Subcutaneous abdominal adipose tissue (tissue), 5 donors: ENCODE data around the gene TPBGL.

Source experiments
- H3K27ac ChIP-seq: one replicate; pipeline ENCODE4 v1.7.0; 2013; ENCODE audit warnings: low read depth, mild to moderate bottlenecking, inconsistent platforms, low read length, moderate library complexity
- H3K27me3 ChIP-seq, 5 donors: one replicate each; pipeline ENCODE4 v1.7.0; 2013; ENCODE audit warnings: low read length in 5 of 5, inconsistent platforms in 1 of 5; ENCODE audit not compliant: control insufficient read depth in 5 of 5, insufficient read depth in 4 of 5
- H3K36me3 ChIP-seq, 5 donors: one replicate each; pipeline ENCODE4 v1.7.0; 2013; ENCODE audit warnings: low read length in 5 of 5; ENCODE audit not compliant: control insufficient read depth in 5 of 5, insufficient read depth in 5 of 5
- H3K4me1 ChIP-seq, 5 donors: one replicate each; pipeline ENCODE4 v1.7.0; 2013; ENCODE audit warnings: low read length in 5 of 5, mild to moderate bottlenecking in 3 of 5, moderate library complexity in 1 of 5; ENCODE audit not compliant: control insufficient read depth in 5 of 5, insufficient read depth in 5 of 5
- H3K4me3 ChIP-seq, 5 donors: one replicate each; pipeline ENCODE4 v1.7.0; 2013; ENCODE audit warnings: low read length in 5 of 5, low read depth in 1 of 5
- H3K9ac ChIP-seq, 5 donors: one replicate each; pipeline ENCODE4 v1.7.0; 2013; ENCODE audit warnings: low read length in 5 of 5, mild to moderate bottlenecking in 4 of 5, moderate library complexity in 3 of 5
- H3K9me3 ChIP-seq, 5 donors: one replicate each; pipeline ENCODE4 v1.7.0; 2013; ENCODE audit warnings: low read length in 5 of 5; ENCODE audit not compliant: control insufficient read depth in 5 of 5
- donor health status: healthy.
- donor health status: healthy.
- donor health status: healthy.
- donor health status: healthy.
- donor health status: healthy.

Gene TPBGL

DNA sequence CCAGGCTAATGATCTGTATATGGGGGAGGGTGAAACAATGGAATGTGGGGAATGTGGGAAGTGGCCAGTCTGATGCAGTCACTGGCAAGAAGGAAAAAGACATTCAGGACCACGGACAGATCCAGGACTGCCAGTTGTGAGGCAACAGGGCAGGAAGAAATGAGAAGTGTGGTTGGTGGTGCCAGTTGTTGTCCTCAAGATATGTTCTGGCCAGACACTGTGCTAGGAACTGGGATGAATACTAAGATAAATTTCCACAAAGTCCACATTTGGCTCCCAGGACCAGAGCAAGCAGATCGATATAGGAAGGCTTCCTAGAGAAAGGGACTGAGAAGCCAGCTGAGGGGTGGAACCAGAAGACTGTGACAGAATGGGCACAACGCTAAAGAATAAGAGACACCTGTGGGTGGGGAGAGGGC lies 6.8 kb upstream of the TPBGL start:
- Histone ChIP-seq H3K27ac (no peak overlapping the region), H3K4me3 (no peak overlapping the region), H3K27me3 (peaks cover 0 to 19% (median 8%) of the 10 kb centered on the region in 5 donors), H3K36me3 (no peaks in the 10 kb centered on the region), H3K4me1 (no peaks in the 10 kb centered on the region), H3K9ac (no peak overlapping the region), H3K9me3 (no peaks in the 10 kb centered on the region)

DNA sequence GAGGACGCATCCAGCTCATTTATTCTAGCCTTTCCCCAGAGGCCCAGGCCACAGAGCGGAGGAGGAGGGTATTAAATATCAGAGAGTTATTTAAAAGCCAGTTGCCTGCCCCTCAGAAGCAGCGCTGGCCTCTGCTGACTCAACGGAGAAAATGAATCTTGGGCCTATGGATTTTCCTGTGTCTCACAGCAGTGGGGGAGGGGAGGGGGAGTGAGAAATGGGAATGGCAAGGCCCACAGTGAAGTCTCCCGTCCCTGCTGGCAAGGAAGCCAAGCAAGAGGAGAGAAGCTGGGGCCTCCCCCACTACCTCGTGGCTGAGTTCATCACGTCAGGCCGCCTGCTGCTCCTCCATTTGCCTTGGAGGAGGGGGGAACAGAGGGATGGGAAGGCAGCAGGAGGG lies 4.5 kb upstream of the TPBGL start:
- Histone ChIP-seq H3K27ac (no peak overlapping the region), H3K4me3 (no peak overlapping the region), H3K9ac (no peak overlapping the region), H3K36me3 (no peaks in the 10 kb centered on the region), H3K9me3 (no peaks in the 10 kb centered on the region), H3K4me1 (peaks cover 0 to 11% (median 7%) of the 10 kb centered on the region in 5 donors), H3K27me3 (peaks cover 10 to 37% (median 23%) of the 10 kb centered on the region in 5 donors)

GRCh38 chr11:75237050-75237449 lies 3.5 kb upstream of the TPBGL start:
- Histone ChIP-seq H3K9me3 (no peaks in the 10 kb centered on the region), H3K27me3 (peaks cover 10 to 35% (median 23%) of the 10 kb centered on the region in 5 donors), H3K9ac (no peak overlapping the region), H3K4me3 (no peak overlapping the region), H3K27ac (no peak overlapping the region), H3K4me1 (peaks cover 0 to 18% (median 9%) of the 10 kb centered on the region in 5 donors), H3K36me3 (no peaks in the 10 kb centered on the region)

DNA sequence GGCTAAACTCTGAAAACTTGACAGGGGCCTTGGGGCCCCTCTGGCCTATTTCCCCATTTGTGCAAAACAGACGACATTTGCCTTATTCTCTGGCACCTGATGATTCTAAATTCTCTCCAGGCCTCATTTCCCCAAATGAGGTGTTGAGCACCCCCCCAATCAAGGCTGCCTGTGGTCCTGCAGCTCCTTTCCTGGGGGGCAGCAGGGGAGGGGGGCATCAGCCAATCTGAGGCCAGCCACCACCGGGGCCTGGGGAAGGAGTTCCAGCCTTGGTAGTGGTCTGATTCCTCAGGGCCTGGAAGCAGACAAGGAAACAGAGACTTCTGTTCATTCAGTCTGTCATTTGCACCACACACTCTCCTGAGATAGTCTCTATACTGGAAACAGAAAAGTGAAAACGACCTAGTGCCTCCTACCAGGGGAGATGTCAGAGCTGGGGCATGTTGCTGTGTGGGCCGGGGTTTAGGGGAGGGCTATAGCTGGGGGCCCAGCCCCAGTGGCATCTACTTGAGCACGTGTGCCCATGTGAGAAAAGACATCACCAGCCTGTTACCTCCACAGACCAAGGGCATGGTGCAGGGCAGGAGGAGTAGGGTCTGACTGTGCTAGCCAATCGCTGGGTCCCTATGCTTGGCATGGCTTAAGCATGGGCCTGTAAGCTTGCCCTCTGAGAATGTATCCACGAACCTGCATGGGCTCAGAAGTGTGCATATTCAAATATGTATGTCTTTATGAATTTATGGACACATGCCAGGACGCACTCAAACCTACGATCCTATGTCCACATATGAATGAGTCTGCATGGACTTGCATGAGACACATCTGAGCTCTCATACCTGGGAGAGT lies 1.8 kb upstream of the TPBGL start:
- Histone ChIP-seq H3K4me1 (peaks cover 0 to 23% (median 10%) of the 10 kb centered on the region in 5 donors), H3K27ac (no peak overlapping the region), H3K4me3 (no peak overlapping the region), H3K9me3 (peaks cover 0 to 1% (median 0%) of the 10 kb centered on the region in 5 donors), H3K9ac (no peak overlapping the region), H3K27me3 (peaks cover 20 to 52% (median 38%) of the 10 kb centered on the region in 5 donors), H3K36me3 (no peaks in the 10 kb centered on the region)

DNA sequence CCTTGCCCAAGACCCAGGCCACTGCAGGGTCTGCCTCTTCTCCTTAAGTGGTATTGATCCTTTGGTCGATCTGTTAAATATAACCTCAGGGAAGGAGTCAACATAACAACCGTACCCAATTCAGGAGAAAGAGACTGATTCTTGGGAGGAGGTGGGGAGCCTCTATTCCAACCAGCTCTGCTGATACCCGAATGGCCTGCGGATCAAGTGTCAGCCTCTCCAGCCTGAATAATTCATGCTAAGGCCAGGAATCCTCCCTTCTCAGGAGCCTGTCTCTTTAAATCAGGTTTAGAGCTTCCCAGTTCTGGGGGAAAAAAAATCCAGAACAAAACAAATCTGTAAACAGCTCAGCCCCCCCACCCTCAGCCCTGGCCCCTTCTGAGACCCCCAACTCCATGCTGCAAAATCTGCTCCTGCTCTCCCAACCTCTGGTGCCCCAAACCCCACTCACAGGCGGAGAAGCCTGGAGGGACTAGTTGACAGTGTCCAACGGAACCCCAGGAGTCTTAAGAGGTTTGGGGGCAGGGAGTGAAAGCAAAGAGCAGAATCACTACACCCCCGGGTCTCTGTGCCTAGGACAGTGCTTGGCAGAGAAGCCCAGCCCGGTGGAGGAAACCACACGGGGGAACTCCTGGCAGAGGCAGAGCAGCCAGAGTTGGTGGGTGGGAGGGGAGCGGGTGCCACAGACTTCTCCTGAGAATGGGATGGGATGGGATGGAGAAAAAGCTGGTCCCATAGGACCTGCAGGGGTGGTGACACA lies 863 bp upstream of the TPBGL start:
- Histone ChIP-seq H3K36me3 (no peaks in the 10 kb centered on the region), H3K27me3 (peaks cover 22 to 55% (median 43%) of the 10 kb centered on the region in 5 donors), H3K27ac (no peak overlapping the region)

GRCh38 chr11:75241036-75241905 lies 697 bp downstream of the TPBGL start:
- H3K4me1 ChIP-seq, result peaks cover 0 to 23% (median 10%) of the 10 kb centered on the region in 5 donors
- peaks cover 0 to 2% (median 0%) of the 10 kb centered on the region in 5 donors for H3K9me3 ChIP-seq
- peaks cover 22 to 53% (median 38%) of the 10 kb centered on the region in 5 donors for H3K27me3 ChIP-seq
- no peaks in the 10 kb centered on the region for H3K36me3 ChIP-seq
- no peak overlapping the region for H3K9ac ChIP-seq
- H3K27ac ChIP-seq, result no peak overlapping the region
- peak overlapping the region in 4 of 5 donors; percentile 52 to 65 (median 62) for H3K4me3 ChIP-seq

More for the DNA sequence above, 863 bp upstream of the TPBGL start:
- H3K4me1 ChIP-seq, result peaks cover 0 to 23% (median 10%) of the 10 kb centered on the region in 5 donors
- no peak overlapping the region for H3K9ac ChIP-seq
- peaks cover 0 to 2% (median 0%) of the 10 kb centered on the region in 5 donors for H3K9me3 ChIP-seq
- H3K4me3 ChIP-seq, result no peak overlapping the region

DNA sequence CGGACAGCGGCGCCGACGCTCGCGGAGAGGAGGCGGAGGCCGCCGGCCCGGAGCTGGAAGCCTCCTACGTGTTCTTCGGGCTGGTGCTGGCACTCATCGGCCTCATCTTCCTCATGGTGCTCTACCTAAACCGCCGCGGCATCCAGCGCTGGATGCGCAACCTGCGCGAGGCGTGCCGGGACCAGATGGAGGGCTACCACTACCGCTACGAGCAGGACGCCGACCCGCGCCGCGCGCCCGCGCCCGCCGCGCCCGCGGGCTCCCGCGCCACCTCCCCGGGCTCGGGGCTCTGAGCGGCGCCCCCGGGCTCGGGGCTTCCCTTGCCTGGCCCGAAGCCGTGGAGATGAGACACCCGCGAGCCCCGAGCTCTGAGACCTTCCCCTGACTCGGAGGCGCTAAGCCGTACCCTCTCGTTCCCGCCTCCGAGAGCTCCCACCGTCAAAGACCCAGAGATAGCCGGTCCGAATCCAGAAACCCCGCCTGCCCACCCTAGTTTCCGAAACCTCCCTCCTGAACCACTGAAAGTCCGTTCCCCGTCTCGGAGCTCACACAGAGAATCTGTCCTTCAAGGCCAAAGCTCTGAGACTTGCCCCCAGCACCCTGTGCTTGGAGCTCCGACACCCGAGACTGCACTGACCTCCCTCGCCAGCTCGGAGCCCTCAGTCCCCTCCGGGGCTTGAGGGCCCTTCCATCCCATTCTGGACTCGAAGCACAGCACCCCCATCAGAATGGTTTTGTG lies 1.5 kb downstream of the TPBGL start:
- H3K9me3 ChIP-seq, result peaks cover 0 to 2% (median 0%) of the 10 kb centered on the region in 5 donors
- peaks cover 23 to 52% (median 38%) of the 10 kb centered on the region in 5 donors for H3K27me3 ChIP-seq
- H3K4me1 ChIP-seq, result peaks cover 0 to 23% (median 10%) of the 10 kb centered on the region in 5 donors
- H3K27ac ChIP-seq, result no peak overlapping the region
- peak overlapping the region in 4 of 5 donors; percentile 48 to 65 (median 56) for H3K4me3 ChIP-seq
- no peak overlapping the region for H3K9ac ChIP-seq
- H3K36me3 ChIP-seq, result no peaks in the 10 kb centered on the region

GRCh38 chr11:75242722-75243600 lies 2.4 kb downstream of the TPBGL start:
- peaks cover 0 to 23% (median 10%) of the 10 kb centered on the region in 5 donors for H3K4me1 ChIP-seq
- no peak overlapping the region for H3K4me3 ChIP-seq
- peaks cover 22 to 45% (median 38%) of the 10 kb centered on the region in 5 donors for H3K27me3 ChIP-seq
- H3K27ac ChIP-seq, result no peak overlapping the region
- H3K9me3 ChIP-seq, result peaks cover 0 to 2% (median 0%) of the 10 kb centered on the region in 5 donors
- no peak overlapping the region for H3K9ac ChIP-seq
- H3K36me3 ChIP-seq, result no peaks in the 10 kb centered on the region
